Ecto neural progenitor cell (in vitro differentiated cells): ENCODE measurements around the gene CCDC85C.

Source experiments
- DNase-seq: peaks from one replicate; pipeline ENCODE4 v3.0.0-alpha.2; 2018; ENCODE audit warnings: low spot score

CCDC85C gene

GRCh38 chr14:99522025-99522401 lies 82.0 kb downstream of the CCDC85C start:
- DNase-seq: no peak

- DNase-seq: no peak
Observed at GRCh38 chr14:99521176-99522024, 82.6 kb downstream of the CCDC85C start.

GRCh38 chr14:99520571-99521081 lies 83.4 kb downstream of the CCDC85C start:
- DNase-seq: no peak

GRCh38 chr14:99519931-99520421 lies 84.0 kb downstream of the CCDC85C start:
- no peak for DNase-seq

DNA sequence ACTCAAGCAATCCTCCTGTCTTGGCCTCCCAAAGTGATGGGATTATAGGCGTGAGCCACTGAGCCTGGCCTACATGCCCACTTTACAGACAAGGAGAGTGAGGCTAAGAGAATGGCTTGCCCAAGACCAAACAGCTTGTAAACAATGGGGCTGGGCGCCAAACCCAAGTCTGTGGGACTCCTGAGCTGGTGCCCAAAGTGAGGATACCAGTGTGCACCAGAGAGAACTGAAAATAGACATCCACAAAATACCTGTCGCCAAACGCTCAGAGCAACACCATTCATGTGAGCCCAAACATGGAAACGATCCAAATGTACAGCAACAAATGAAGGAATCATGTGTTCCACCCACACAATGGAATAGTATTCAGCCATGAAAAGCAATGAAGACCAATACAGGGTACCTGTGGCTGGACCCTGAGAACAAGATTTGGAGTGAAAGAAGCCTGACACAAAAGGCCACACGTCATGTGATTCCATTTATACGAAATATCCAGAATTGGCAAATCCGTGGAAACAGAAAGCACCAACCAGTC lies 84.6 kb downstream of the CCDC85C start:
- no peak for DNase-seq

DNA sequence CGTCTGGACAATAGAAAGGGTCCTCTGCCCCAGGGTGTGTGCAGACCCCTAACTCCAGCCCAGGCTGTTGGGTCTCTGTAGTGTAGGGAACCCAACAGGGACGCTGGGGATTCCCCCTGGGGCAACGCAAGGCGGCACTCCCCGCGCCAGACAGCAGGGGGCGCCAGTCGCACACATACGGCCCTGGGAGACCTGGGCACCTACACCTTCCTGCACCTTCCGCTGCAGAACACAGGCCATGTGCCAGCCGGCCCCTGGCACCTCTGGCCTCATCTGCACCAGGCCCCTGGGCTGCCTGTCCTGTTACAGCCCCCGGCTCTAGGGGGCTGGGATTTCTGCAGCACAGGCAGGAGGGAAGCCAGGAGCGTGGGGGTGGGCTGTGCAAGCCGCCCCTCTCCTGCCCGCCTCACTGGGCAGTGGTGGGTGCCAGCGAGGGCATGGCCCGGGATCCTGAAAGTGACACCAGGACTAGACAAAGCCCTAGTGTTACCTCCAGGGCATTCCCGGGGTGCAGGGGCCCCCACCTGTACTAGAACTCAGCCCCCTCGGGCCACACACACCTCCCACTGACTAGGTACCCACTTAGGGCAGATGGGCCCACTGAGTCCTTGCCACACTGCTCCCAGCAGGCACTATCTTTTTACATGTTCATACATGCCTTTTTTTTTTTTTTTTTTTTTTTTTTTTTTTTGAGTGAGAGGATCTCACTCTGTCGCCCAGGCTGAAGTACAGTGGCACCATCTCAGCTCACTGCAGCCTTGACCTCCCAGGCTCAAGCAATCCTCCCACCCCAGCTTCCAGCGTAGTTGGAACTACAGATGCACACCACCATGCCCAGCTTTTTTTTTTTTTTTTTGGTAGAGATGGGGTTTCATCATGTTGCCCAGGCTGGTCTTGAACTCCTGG lies 85.3 kb downstream of the CCDC85C start:
- peak; percentile 87 for DNase-seq

- no peak for DNase-seq
Observed at GRCh38 chr14:99517643-99518381, 86.2 kb downstream of the CCDC85C start.

- peak; percentile 45 for DNase-seq
Observed at GRCh38 chr14:99516871-99517642, 87.0 kb downstream of the CCDC85C start.

- peak; percentile 45 for DNase-seq
Observed at GRCh38 chr14:99516156-99516870, 87.7 kb downstream of the CCDC85C start.

- DNase-seq: no peak
Observed at GRCh38 chr14:99515301-99516155, 88.5 kb downstream of the CCDC85C start.

GRCh38 chr14:99514552-99515300 lies 89.3 kb downstream of the CCDC85C start:
- no peak for DNase-seq

DNA sequence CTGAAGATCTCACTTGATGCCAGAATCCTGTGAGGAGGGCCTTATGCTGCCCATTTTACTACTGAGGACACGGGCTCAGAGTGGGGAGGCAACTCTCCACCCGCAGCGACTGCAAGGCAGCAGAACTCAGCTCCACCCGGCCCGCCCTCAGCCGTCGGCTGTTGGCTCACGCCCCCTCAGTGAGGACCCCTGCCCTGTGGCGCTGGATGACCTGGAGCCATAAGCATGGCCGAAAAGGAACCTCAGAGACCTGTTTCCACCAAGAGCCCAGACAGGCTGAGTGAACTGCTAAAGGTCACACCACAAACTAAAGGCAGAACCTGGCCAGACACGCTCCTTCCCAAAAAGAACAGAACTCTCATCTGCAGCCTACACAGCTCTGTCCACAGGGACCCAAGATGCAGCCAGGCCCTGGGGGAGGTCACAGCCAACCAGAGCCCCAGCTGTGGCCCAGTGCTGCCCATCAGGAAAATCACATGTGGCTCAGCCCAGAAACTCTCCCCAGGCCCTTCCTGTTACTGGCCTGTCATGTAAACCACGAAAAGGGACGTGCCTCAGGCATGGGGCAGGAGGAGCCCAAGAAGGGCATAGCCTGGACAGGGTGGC lies 90.0 kb downstream of the CCDC85C start:
- no peak for DNase-seq

GRCh38 chr14:99513183-99513694 lies 90.8 kb downstream of the CCDC85C start:
- no peak for DNase-seq

DNA sequence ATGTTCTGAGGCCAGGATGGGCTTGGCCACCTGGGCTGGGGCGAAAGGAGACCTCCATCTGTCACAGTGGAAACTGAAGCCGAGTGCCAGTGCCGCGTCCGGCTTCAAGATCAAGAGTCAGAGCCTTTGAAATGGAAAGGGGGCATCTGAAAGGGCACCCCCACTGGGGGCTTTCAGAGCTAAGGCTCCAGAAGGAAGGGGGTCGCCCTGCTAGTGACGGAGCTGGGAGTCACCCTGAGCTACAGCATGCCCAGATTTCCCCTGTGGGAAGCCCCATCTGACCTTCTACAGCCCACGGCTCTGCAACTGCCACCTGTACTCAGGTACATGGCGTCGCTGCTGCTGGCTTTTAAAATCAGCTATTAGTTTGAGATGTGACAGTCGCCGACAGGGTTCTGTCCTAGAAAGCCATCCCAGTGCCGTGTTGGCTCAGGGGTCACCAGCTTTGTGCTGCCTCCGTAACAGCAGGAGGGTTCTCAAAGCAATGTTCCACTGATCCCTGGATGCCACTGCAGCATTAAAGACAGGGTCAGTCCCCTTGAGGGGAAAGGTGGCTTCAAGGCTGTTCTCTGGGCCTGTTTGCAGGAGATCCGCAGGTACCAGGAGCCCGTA lies 91.3 kb downstream of the CCDC85C start:
- no peak for DNase-seq

DNA sequence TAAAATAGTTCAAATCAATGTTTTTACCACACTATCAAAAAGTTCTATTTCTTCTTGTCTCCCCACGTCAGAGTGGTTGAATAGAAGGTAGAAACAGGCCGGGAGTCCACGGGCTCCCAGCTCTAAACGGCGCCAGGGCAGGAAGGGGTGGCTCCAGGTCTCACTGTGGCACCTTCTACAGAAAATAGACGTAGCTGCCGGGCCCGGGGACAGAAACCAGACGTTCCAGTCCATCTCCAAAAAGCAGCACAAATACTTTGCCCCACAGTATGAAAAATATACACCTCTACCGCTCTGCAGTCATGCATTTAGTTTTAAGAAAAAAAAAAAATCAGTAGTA lies 91.9 kb downstream of the CCDC85C start:
- DNase-seq: no peak

DNA sequence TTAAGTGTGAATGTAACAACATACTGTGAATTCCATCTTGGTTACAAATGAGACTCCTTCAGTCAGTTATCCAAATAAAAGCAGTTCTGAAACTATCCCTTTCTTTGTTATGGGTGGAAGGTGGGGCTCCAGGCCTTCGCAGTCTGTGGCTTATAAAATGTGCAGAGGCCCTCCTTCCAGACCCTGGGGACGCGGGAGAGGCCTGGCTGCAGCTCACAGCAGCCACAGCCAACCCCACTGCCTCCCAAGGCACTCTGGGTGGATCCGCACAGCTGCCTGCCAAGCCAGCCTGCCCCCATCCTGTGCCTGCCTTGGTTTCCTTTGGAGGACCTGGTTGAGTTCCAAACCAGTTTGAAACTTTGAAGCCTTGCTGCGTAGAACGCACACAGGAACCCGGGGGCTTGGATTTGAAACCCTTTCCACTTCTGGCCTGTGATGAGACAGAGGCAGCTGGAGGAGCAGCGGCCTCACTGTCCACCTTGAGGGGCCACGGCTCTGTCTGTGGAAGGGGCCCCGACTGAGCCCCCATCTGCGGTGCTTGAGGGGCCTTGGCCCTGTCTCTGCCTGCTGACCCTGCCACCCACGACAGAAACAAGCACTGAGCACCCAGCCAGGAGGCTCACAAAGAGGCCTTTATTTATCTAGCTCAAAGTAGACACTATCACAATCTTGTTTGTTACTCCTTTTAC lies 92.4 kb downstream of the CCDC85C start:
- DNase-seq: no peak
